MM.1S (cell line): Measurements from ENCODE around the gene ZBTB49.

Experiments used
- DNase-seq: peaks from one replicate; pipeline ENCODE4 v3.0.0-alpha.2; 2015
- H2AFZ ChIP-seq: fragments of 300-600 bp; sonication (generic); 2 replicates; pipeline ENCODE4 v1.6.0; 2016; ENCODE audit warnings: antibody characterized with exemption, low read length
- H3F3A ChIP-seq: fragments of 300-600 bp; sonication (generic); 2 replicates; pipeline ENCODE4 v1.6.1; 2016; ENCODE audit warnings: mild to moderate bottlenecking, antibody characterized with exemption, low read length, moderate library complexity, mixed read lengths; ENCODE audit not compliant: insufficient read depth
- H3K27ac ChIP-seq: fragments of 300-600 bp; sonication (generic); 2 replicates; pipeline ENCODE4 v1.5.1; 2016; ENCODE audit warnings: mild to moderate bottlenecking, low read length
- H3K27me3 ChIP-seq: fragments of 300-600 bp; sonication (generic); replicated peaks from 2 replicates; pipeline ENCODE4 v1.6.0; 2016; ENCODE audit warnings: low read length; ENCODE audit not compliant: insufficient read depth
- H3K36me3 ChIP-seq: fragments of 300-600 bp; sonication (generic); replicated peaks from 2 replicates; pipeline ENCODE4 v1.6.1; 2016; ENCODE audit warnings: mild to moderate bottlenecking, low read length, mixed read lengths; ENCODE audit not compliant: insufficient read depth
- H3K4me1 ChIP-seq: fragments of 300-600 bp; sonication (generic); 2 replicates; pipeline ENCODE4 v1.6.1; 2016; ENCODE audit warnings: low read length, mixed read lengths
- H3K4me2 ChIP-seq: fragments of 300-600 bp; sonication (generic); 2 replicates; pipeline ENCODE4 v1.6.0; 2016; ENCODE audit warnings: low read depth, low read length
- H3K4me3 ChIP-seq: fragments of 300-600 bp; sonication (generic); 2 replicates; pipeline ENCODE4 v1.5.1; 2016; ENCODE audit warnings: low read length, mixed read lengths
- H3K79me2 ChIP-seq: fragments of 300-600 bp; sonication (generic); 2 replicates; pipeline ENCODE4 v1.6.1; 2016; ENCODE audit warnings: mixed run types, low read length, mixed read lengths
- H3K9ac ChIP-seq: fragments of 300-600 bp; sonication (generic); 2 replicates; pipeline ENCODE4 v1.6.1; 2016; ENCODE audit warnings: low read length, mixed read lengths
- H3K9me2 ChIP-seq: fragments of 300-600 bp; sonication (generic); replicated peaks from 2 replicates; pipeline ENCODE4 v1.6.1; 2016; ENCODE audit warnings: mild to moderate bottlenecking, low read length, mixed read lengths; ENCODE audit not compliant: insufficient read depth
- H3K9me3 ChIP-seq: fragments of 300-600 bp; sonication (generic); replicated peaks from 2 replicates; pipeline ENCODE4 v1.6.1; 2016; ENCODE audit warnings: mild to moderate bottlenecking, low read length, mixed read lengths; ENCODE audit not compliant: insufficient read depth
- H4K20me1 ChIP-seq: fragments of 300-600 bp; sonication (generic); 2 replicates; pipeline ENCODE4 v1.6.1; 2016; ENCODE audit warnings: mild to moderate bottlenecking, low read length, moderate library complexity, mixed read lengths; ENCODE audit not compliant: insufficient read depth
- EZH2 ChIP-seq: fragments of 300-600 bp; sonication (generic); optimal IDR thresholded peaks from 2 replicates; pipeline ENCODE3; 2017; ENCODE audit warnings: low read depth, mild to moderate bottlenecking, antibody characterized with exemption, low read length, mixed read lengths
- EZH2phosphoT487 ChIP-seq: fragments of 300-600 bp; sonication (generic); IDR thresholded peaks from 2 replicates; pipeline ENCODE4 v1.6.1; 2018; ENCODE audit warnings: antibody characterized with exemption, low read length
- TF ChIP-seq, protein P1 (sequence below): fragments of 300-600 bp; sonication (generic); IDR thresholded peaks from 2 replicates; pipeline ENCODE4 v1.5.1; 2016; ENCODE audit warnings: antibody characterized with exemption, low read length, mixed read lengths

The ZBTB49 gene

DNA sequence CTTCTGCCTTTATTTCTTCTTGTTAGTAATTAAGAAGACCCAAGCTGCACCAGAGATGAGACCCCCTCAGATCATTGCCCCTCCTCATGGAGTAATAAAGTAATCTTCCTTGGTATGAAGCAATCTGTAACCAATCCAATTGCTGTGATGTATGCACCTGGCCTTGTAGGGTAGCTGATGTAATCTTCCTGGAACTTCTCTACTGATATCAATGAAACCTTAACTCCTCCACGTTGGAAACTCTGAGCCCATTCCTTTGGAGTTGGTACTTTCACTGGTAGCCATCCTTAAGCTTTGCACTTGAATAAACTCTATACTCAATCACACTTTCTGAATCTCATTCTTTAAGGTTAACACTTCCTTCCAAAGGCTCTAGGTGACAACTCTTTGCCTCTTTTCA lies 65.3 kb downstream of the ZBTB49 start:
- H3K4me1 ChIP-seq = no peaks in the 10 kb centered on the region
- H3K27ac ChIP-seq = no peak overlapping the region
- H3F3A ChIP-seq = no peaks in the 10 kb centered on the region
- H3K9me3 ChIP-seq = no peaks in the 10 kb centered on the region
- H3K79me2 ChIP-seq = no peaks in the 10 kb centered on the region
- H3K9ac ChIP-seq = no peak overlapping the region
- no peaks in the 10 kb centered on the region for H3K36me3 ChIP-seq
- TF ChIP-seq, protein P1, sequence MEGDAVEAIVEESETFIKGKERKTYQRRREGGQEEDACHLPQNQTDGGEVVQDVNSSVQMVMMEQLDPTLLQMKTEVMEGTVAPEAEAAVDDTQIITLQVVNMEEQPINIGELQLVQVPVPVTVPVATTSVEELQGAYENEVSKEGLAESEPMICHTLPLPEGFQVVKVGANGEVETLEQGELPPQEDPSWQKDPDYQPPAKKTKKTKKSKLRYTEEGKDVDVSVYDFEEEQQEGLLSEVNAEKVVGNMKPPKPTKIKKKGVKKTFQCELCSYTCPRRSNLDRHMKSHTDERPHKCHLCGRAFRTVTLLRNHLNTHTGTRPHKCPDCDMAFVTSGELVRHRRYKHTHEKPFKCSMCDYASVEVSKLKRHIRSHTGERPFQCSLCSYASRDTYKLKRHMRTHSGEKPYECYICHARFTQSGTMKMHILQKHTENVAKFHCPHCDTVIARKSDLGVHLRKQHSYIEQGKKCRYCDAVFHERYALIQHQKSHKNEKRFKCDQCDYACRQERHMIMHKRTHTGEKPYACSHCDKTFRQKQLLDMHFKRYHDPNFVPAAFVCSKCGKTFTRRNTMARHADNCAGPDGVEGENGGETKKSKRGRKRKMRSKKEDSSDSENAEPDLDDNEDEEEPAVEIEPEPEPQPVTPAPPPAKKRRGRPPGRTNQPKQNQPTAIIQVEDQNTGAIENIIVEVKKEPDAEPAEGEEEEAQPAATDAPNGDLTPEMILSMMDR = no peak
- TF ChIP-seq EZH2phosphoT487 (no peak), EZH2 (no peak)
- H2AFZ ChIP-seq = no peak overlapping the region
- no peak overlapping the region for H3K4me3 ChIP-seq
- no peaks in the 10 kb centered on the region; the same call in 1 of the 2 replicates for H3K27me3 ChIP-seq
- no peak for DNase-seq
- H4K20me1 ChIP-seq = no peaks in the 10 kb centered on the region
- H3K4me2 ChIP-seq = no peak overlapping the region
- no peaks in the 10 kb centered on the region for H3K9me2 ChIP-seq

GRCh38 chr4:4356106-4357041 lies 66.3 kb downstream of the ZBTB49 start:
- Histone ChIP-seq H3K9me3 (no peaks in the 10 kb centered on the region), H3K9me2 (no peaks in the 10 kb centered on the region), H3K36me3 (no peaks in the 10 kb centered on the region), H3K79me2 (no peaks in the 10 kb centered on the region), H3K27me3 (no peaks in the 10 kb centered on the region; the same call in 1 of the 2 replicates), H3K4me2 (no peak overlapping the region), H2AFZ (no peak overlapping the region), H3F3A (no peaks in the 10 kb centered on the region), H3K9ac (no peak overlapping the region), H3K27ac (no peak overlapping the region), H3K4me3 (no peak overlapping the region), H4K20me1 (no peaks in the 10 kb centered on the region), H3K4me1 (no peaks in the 10 kb centered on the region)
- TF ChIP-seq, protein P1 = no peak
- TF ChIP-seq EZH2 (no peak), EZH2phosphoT487 (no peak)
- DNase-seq = no peak

DNA sequence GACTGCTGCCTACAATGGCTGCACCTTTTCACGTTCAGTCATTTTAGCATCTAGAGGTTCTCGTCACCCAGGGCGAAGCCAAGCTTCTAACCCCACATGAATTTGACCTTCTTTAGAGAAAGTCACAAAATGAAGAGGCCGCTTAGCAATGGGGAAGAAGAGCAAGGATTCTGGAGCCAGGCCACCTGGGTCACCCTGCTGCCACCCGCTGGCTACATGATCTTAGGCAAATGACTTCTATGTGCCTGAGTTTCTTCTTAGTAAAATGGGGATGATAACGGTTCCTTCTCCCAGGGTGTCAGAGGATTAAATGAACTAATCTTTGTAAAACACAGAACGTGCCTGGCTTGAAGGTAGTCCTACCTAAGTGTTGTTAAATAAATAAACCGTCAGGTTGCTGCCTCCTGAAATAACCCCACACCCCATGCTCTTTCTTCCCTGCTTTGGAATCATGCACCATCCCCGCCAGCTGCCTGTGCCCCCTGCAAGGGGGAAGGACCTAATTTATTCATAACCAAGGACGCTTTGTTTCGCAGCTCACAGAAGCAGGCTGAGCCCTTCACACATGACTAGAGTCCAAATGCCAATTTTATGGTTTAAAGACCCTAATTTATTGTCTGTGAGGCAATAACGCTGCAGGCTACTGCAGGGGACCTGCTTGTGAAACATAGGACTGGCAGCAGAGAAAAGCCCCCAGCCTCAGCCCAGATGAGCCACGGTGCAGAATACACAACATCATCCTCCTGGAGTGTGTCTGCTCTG lies 68.2 kb downstream of the ZBTB49 start:
- H4K20me1 ChIP-seq = no peaks in the 10 kb centered on the region
- H3K9me3 ChIP-seq = no peaks in the 10 kb centered on the region
- no peaks in the 10 kb centered on the region; the same call in 1 of the 2 replicates for H3K27me3 ChIP-seq
- no peak overlapping the region for H3K27ac ChIP-seq
- no peak overlapping the region for H3K9ac ChIP-seq
- H3K9me2 ChIP-seq = no peaks in the 10 kb centered on the region
- TF ChIP-seq, protein P1 = no peak
- no peak for TF ChIP-seq EZH2phosphoT487
- TF ChIP-seq EZH2 = no peak
- H2AFZ ChIP-seq = no peak overlapping the region
- no peak overlapping the region for H3K4me3 ChIP-seq
- H3K4me2 ChIP-seq = no peak overlapping the region
- H3K4me1 ChIP-seq = no peaks in the 10 kb centered on the region
- H3K79me2 ChIP-seq = no peaks in the 10 kb centered on the region
- no peaks in the 10 kb centered on the region for H3F3A ChIP-seq
- no peaks in the 10 kb centered on the region for H3K36me3 ChIP-seq
- DNase-seq = no peak
